Measurements from ENCODE around the gene CTXN1.

GRCh38 chr19:7911508-7912143 lies 14.3 kb downstream of the CTXN1 start:
- TF ChIP-seq CTCF (IDR thresholded peaks at IDR 0.05; ENCODE audit: poor library complexity): no peak
- no peak for TF ChIP-seq EZH2 (IDR thresholded peaks at IDR 0.05; ENCODE audit: borderline replicate concordance)
- no peak for TF ChIP-seq EZH2phosphoT487 (IDR thresholded peaks at IDR 0.05; ENCODE audit: low read depth, severe bottlenecking, unreplicated experiment)
